Measurements from ENCODE around the gene ZNF740.

GRCh38 chr12:53211476-53212381 is 31.2 kb downstream of the ZNF740 start:
- no peak; the same call in 1 of the 2 replicates for TF ChIP-seq CTCF (conservative IDR thresholded peaks at IDR 0.05; ENCODE audit: low read depth, low read length)
- TF ChIP-seq FOS (IDR thresholded peaks at IDR 0.05; ENCODE audit: low read depth, low read length), result no peak
- no peak for TF ChIP-seq USF2 (IDR thresholded peaks at IDR 0.05; ENCODE audit: low read depth, low read length)
- TF ChIP-seq SMC3 (IDR thresholded peaks at IDR 0.05; ENCODE audit: low read depth, low read length), result no peak
- no peak for TF ChIP-seq NFE2L2 (IDR thresholded peaks at IDR 0.05; ENCODE audit: low read depth, low read length)
- TF ChIP-seq POLR2A (IDR thresholded peaks at IDR 0.05; ENCODE audit: low read depth, low read length), result no peak
- TF ChIP-seq RAD21 (IDR thresholded peaks at IDR 0.05; ENCODE audit: low read length), result peak; percentile 19; the same call in 1 of the 2 replicates
- no peak for TF ChIP-seq MAZ (IDR thresholded peaks at IDR 0.05; ENCODE audit: borderline replicate concordance, low read depth, low read length)
- no peak for TF ChIP-seq MAFK (IDR thresholded peaks at IDR 0.05; ENCODE audit: low read depth, low read length)
- TF ChIP-seq CEBPB (IDR thresholded peaks at IDR 0.05; ENCODE audit: low read depth, low read length), result no peak
